Osteocyte (in vitro differentiated cells): ENCODE measurements around the gene CISD1. TPM values are rescaled to one million over a fixed set of nuclear protein-coding genes. Genes with fewer than 3 reads are reported as not detected.

Source experiments
- DNase-seq: peaks from one replicate; pipeline ENCODE4 v3.0.0; 2021; ENCODE audit warnings: mixed read lengths; ENCODE audit not compliant: unreplicated experiment; ENCODE audit errors: extremely low spot score
- H3K27ac Mint-ChIP-seq: one replicate; pipeline ENCODE4 v1.8.0; 2021; ENCODE audit warnings: mild to moderate bottlenecking, mixed read lengths; ENCODE audit not compliant: unreplicated experiment
- H3K27me3 Mint-ChIP-seq: one replicate; pipeline ENCODE4 v1.8.0; 2021; ENCODE audit warnings: mixed read lengths; ENCODE audit not compliant: unreplicated experiment
- H3K36me3 Mint-ChIP-seq: one replicate; pipeline ENCODE4 v1.8.0; 2021; ENCODE audit warnings: mixed read lengths; ENCODE audit not compliant: unreplicated experiment
- H3K4me1 Mint-ChIP-seq: one replicate; pipeline ENCODE4 v1.8.0; 2021; ENCODE audit warnings: mixed read lengths; ENCODE audit not compliant: unreplicated experiment
- H3K4me3 Mint-ChIP-seq: one replicate; pipeline ENCODE4 v1.8.0; 2021; ENCODE audit warnings: mild to moderate bottlenecking, moderate library complexity, mixed read lengths; ENCODE audit not compliant: unreplicated experiment
- H3K9me3 Mint-ChIP-seq: one replicate; pipeline ENCODE4 v1.8.0; 2021; ENCODE audit warnings: mixed read lengths; ENCODE audit not compliant: unreplicated experiment
- CTCF ChIP-seq: fragments of 200-600 bp; sonication (generic); IDR thresholded peaks from 2 replicates; pipeline ENCODE4 v1.5.0; 2021; ENCODE audit warnings: antibody characterized with exemption, mild to moderate bottlenecking, moderate library complexity
- total RNA-seq: library from RNA; stranded (reverse); gene quantifications from 2 replicates; pipeline ENCODE4 v1.2.1, GENCODE V29; 2021

CISD1 gene
- total RNA-seq, 1 donor from 2014 or later = 29.9 TPM

DNA sequence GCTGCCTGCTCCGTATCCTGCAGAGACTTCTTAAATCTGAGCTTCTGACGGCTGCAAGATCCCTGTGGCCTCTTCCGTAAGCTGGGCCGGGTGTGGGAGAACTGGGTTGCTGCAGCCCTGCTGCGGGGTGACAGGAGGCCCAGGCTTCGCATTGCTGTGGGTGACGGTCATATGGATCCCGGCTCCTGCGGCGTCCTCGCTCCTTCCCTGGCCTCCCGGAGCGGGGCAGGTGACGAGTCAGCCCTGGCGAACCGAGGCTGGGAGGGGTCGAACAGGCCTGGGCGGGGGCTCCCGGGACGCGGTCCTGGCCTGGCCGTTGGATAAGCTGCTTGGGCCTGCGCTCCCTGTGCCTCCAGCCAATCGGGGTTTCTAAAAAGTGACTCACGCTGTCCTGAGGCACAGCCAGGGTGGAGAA lies 58.0 kb downstream of the CISD1 start:
- no peak overlapping the region for H3K27ac Mint-ChIP-seq
- no peaks in the 10 kb centered on the region for H3K9me3 Mint-ChIP-seq
- no peak for TF ChIP-seq CTCF
- H3K4me1 Mint-ChIP-seq = peaks cover 9% of the 10 kb centered on the region
- no peak for DNase-seq
- no peak overlapping the region for H3K4me3 Mint-ChIP-seq
- no peaks in the 10 kb centered on the region for H3K36me3 Mint-ChIP-seq
- H3K27me3 Mint-ChIP-seq = peaks cover 29% of the 10 kb centered on the region

DNA sequence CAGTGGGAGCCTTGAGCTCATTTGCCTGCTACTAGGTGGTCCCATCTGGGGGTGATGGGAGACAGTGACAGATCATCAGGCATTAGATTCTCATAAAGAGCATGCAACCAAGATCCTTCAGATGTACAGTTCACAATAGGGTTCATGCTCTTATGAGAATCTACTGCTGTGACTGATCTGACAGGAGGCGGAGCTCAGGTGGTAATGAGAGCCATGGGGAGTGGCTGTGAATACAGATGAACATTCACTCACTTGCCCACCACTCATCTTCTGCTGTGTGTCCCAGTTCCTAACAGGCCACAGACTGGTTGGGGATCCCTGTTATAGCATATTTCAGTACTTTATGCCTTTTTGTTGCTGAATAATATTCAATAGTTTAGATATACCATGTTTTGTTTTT lies 59.3 kb downstream of the CISD1 start:
- H3K9me3 Mint-ChIP-seq = no peaks in the 10 kb centered on the region
- no peak for DNase-seq
- no peak overlapping the region for H3K4me3 Mint-ChIP-seq
- no peak for TF ChIP-seq CTCF
- H3K36me3 Mint-ChIP-seq = no peaks in the 10 kb centered on the region
- H3K27ac Mint-ChIP-seq = no peak overlapping the region
- H3K4me1 Mint-ChIP-seq = no peaks in the 10 kb centered on the region
- peaks cover 38% of the 10 kb centered on the region for H3K27me3 Mint-ChIP-seq

- peaks cover 38% of the 10 kb centered on the region for H3K27me3 Mint-ChIP-seq
Measured at GRCh38 chr10:58330431-58330830, 61.5 kb downstream of the CISD1 start.

DNA sequence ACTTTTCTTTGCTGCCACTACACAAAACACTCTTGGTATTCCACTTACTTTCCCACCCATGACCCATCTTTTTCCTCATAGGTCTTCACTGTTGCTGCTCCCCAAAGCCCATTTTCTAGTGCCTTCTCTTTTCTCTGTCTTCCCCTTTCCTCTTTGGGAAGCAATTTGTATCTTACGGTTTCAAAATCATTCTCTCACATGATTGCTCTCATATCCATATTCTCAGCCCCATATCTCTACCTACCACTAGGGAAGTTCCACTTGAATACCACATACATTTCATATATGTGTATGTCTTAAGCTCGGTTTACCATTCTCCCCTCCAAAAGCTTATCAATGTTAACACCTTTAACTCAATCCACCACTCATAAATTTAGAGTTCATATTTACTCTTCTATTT lies 62.7 kb downstream of the CISD1 start:
- no peak overlapping the region for H3K27ac Mint-ChIP-seq
- no peak overlapping the region for H3K4me3 Mint-ChIP-seq
- peaks cover 38% of the 10 kb centered on the region for H3K27me3 Mint-ChIP-seq
- no peaks in the 10 kb centered on the region for H3K36me3 Mint-ChIP-seq
- peaks cover 17% of the 10 kb centered on the region for H3K4me1 Mint-ChIP-seq
- no peaks in the 10 kb centered on the region for H3K9me3 Mint-ChIP-seq
- no peak for TF ChIP-seq CTCF
- DNase-seq = no peak

More at GRCh38 chr10:58330431-58330830, 61.5 kb downstream of the CISD1 start:
- H3K4me1 Mint-ChIP-seq = peaks cover 5% of the 10 kb centered on the region
- no peak overlapping the region for H3K27ac Mint-ChIP-seq
- no peaks in the 10 kb centered on the region for H3K9me3 Mint-ChIP-seq
- TF ChIP-seq CTCF = no peak
- H3K36me3 Mint-ChIP-seq = no peaks in the 10 kb centered on the region
- H3K4me3 Mint-ChIP-seq = no peak overlapping the region
- no peak for DNase-seq

GRCh38 chr10:58334817-58335305 lies 65.9 kb downstream of the CISD1 start, which contains the start of gene UBE2D1:
UBE2D1 (plus strand) TSS chr10:58335006; CDS start chr10:58335202, 196 bp downstream.
- H3K27me3 Mint-ChIP-seq = peaks cover 29% of the 10 kb centered on the region
- H3K36me3 Mint-ChIP-seq = peaks cover 3% of the 10 kb centered on the region
- H3K4me1 Mint-ChIP-seq = peaks cover 24% of the 10 kb centered on the region
- no peaks in the 10 kb centered on the region for H3K9me3 Mint-ChIP-seq
- DNase-seq = peak; percentile 90
- TF ChIP-seq CTCF = peak; percentile 34
- peak within 1 kb of the TSS; percentile 93 for H3K4me3 Mint-ChIP-seq
- H3K27ac Mint-ChIP-seq = peak within 1 kb of the TSS; percentile 78
